Mesothelial cell of epicardium (in vitro differentiated cells): Measurements from ENCODE around the gene THRB. TPM values are rescaled to one million over a fixed set of nuclear protein-coding genes. Genes with fewer than 3 reads are reported as not detected.

Source experiments
- DNase-seq, 2 experiments: peaks; one replicate each; pipeline ENCODE4 v3.0.0; 2021; ENCODE audit warnings: low spot score in 2 of 2; ENCODE audit not compliant: unreplicated experiment in 2 of 2
- H3K27ac Mint-ChIP-seq: 2 replicates; pipeline ENCODE4 v1.8.0; 2021; ENCODE audit warnings: mixed read lengths
- H3K27me3 Mint-ChIP-seq: 2 replicates; pipeline ENCODE4 v1.8.0; 2021; ENCODE audit warnings: low read depth, mixed read lengths
- H3K36me3 Mint-ChIP-seq: 2 replicates; pipeline ENCODE4 v1.8.0; 2021; ENCODE audit warnings: mixed read lengths
- H3K4me1 Mint-ChIP-seq: 2 replicates; pipeline ENCODE4 v1.8.0; 2021; ENCODE audit warnings: mixed read lengths
- H3K4me3 Mint-ChIP-seq: 2 replicates; pipeline ENCODE4 v1.8.0; 2021; ENCODE audit warnings: mild to moderate bottlenecking, moderate library complexity, mixed read lengths
- H3K9me3 Mint-ChIP-seq: 2 replicates; pipeline ENCODE4 v1.8.0; 2021; ENCODE audit warnings: mixed read lengths
- CTCF ChIP-seq: fragments of 200-600 bp; sonication (generic); IDR thresholded peaks from one replicate; pipeline ENCODE4 v1.5.0; 2021; ENCODE audit warnings: antibody characterized with exemption; ENCODE audit not compliant: unreplicated experiment
- total RNA-seq: library from RNA; stranded (reverse); gene quantifications from 3 replicates; pipeline ENCODE4 v1.2.1, GENCODE V29; 2021

THRB gene
- total RNA-seq, 1 donor from 2014 or later, result 3.4 TPM

DNA sequence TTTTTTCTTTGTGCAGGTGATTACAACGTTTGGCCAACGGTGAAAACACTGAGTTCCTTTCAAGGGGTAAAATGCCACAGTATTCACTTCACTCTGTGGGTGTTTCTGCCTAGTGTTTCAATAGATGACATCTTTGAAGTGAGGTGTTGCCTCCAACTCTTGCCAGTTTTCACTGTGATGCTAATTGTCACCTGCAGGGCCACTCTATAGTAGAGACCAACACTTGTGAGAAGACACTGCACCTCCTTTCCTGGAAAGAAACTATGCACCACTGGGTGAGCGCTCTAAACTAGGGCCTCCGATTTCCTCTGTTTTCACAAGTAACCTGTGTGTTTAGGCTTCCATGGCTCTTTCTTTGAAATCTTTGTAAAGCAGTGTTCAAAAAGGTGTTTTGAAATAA is 98.3 kb downstream of the THRB start:
- Mint-ChIP-seq H3K27me3 (no peaks in the 10 kb centered on the region), H3K9me3 (peaks cover 6% of the 10 kb centered on the region), H3K4me3 (no peak overlapping the region), H3K27ac (no peak overlapping the region), H3K4me1 (peaks cover 9% of the 10 kb centered on the region), H3K36me3 (no peaks in the 10 kb centered on the region)
- TF ChIP-seq CTCF, result no peak
- no peak for DNase-seq

GRCh38 chr3:24394754-24395153 is 99.9 kb downstream of the THRB start:
- no peaks in the 10 kb centered on the region for H3K36me3 Mint-ChIP-seq
- DNase-seq, result no peak
- H3K9me3 Mint-ChIP-seq, result peaks cover 6% of the 10 kb centered on the region
- no peak for TF ChIP-seq CTCF
- H3K4me1 Mint-ChIP-seq, result peaks cover 6% of the 10 kb centered on the region
- no peak overlapping the region for H3K27ac Mint-ChIP-seq
- no peak overlapping the region for H3K4me3 Mint-ChIP-seq
- H3K27me3 Mint-ChIP-seq, result no peaks in the 10 kb centered on the region

DNA sequence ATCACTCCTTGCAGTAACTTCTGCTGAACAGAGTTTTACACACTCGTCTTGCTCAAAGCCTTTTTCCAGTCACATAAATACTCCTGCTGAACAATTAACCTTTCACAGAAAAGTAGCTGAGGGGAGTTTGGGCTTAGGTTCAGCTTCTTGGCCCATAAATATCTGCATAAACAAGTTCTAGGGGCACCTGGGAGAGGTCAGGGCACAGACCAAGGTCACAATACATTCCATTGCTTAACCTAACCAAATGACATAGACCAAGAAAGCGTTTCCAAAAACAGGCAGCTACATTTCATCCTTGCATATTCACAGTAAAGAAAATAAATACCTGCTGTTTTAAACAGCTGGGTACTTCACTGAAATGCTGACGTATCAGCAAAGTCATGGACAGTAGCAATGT is 101.3 kb downstream of the THRB start:
- Mint-ChIP-seq H3K4me1 (peaks cover 11% of the 10 kb centered on the region), H3K4me3 (no peak overlapping the region), H3K27ac (no peak overlapping the region), H3K36me3 (no peaks in the 10 kb centered on the region), H3K9me3 (peaks cover 6% of the 10 kb centered on the region), H3K27me3 (no peaks in the 10 kb centered on the region)
- TF ChIP-seq CTCF, result no peak
- DNase-seq, result no peak

- H3K27ac Mint-ChIP-seq, result no peak overlapping the region
- H3K4me1 Mint-ChIP-seq, result peaks cover 11% of the 10 kb centered on the region
- no peaks in the 10 kb centered on the region for H3K36me3 Mint-ChIP-seq
- no peak for DNase-seq
- H3K27me3 Mint-ChIP-seq, result no peaks in the 10 kb centered on the region
- no peak overlapping the region for H3K4me3 Mint-ChIP-seq
- TF ChIP-seq CTCF, result no peak
- no peaks in the 10 kb centered on the region for H3K9me3 Mint-ChIP-seq
Measured at GRCh38 chr3:24390169-24391130, 104.2 kb downstream of the THRB start.

DNA sequence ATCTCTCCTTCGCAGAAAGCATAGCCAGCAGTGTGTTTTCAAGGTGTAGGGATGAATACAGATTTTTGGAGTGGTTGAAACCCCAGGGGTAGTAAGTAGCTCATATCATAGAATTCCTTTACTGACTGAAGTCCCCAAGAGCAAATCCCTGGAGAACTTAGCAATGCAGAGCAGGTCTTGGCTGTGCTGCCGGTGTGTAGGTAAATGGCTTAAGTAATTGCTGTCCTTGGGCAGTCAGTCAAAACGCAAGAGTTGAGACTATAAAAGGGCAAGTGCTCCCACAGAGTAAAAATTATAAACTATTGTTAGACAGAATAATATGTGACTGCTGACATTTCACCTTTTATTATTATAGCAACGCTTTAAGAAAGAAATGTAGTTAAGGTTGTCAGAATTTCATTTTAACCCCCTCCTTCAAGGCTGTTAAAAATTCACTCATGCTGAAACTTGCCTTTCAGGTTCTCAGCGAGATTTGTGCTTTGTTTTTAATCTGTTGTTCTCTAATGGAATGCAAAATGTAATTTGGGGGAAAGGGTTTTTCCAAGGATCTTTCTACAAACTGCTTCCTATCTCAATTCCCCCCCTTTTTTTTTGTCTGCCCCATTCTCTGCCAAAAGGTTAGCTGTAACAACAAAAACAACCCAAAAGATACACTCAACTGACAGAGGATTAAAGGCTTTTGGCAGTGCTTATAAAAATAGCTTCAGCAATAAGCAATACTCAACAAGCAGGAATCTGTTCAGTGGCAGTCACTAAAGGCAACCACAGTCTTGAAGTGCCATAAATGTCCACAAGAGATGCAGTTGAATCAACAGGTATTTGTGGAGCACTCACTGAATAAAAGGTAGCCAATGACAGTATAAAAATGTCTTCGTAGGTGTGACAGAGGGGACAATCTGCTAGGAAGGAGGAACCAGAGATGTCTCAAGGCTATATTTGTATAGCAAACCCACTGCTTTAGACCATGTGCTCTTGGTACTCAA is 105.3 kb downstream of the THRB start:
- H3K27me3 Mint-ChIP-seq, result no peaks in the 10 kb centered on the region
- H3K4me3 Mint-ChIP-seq, result no peak overlapping the region
- TF ChIP-seq CTCF, result no peak
- no peak for DNase-seq
- H3K4me1 Mint-ChIP-seq, result peaks cover 11% of the 10 kb centered on the region
- H3K36me3 Mint-ChIP-seq, result no peaks in the 10 kb centered on the region
- peak overlapping the region; percentile 75 for H3K27ac Mint-ChIP-seq
- H3K9me3 Mint-ChIP-seq, result no peaks in the 10 kb centered on the region
